Activated CD4-positive, CD25-positive, alpha-beta regulatory T cell treated with anti-CD3 and anti-CD28 coated beads, Interleukin-2, amount 50 U/mL, for 24 hours (primary cell): Measurements from ENCODE around the gene OAT.

Source experiments
- ATAC-seq, 2 donors: fragments of 150-1000 bp; cut with Tn5 transposase; one replicate each; pipeline ENCODE4 v1.10.0; 2021; ENCODE audit warnings: mild to moderate bottlenecking in 1 of 2, moderate library complexity in 1 of 2

Gene OAT

GRCh38 chr10:124418726-124419501 is at the start of gene OAT:
OAT (minus strand) TSS chr10:124418923; CDS start chr10:124412171, 6,752 bp downstream.
- ATAC-seq, result peak; percentile 97

- no peak for ATAC-seq
Measured at GRCh38 chr10:124467165-124467564, 48.4 kb upstream of the OAT start.

GRCh38 chr10:124465777-124466488 is 47.2 kb upstream of the OAT start:
- ATAC-seq, result no peak

- no peak for ATAC-seq
Measured at GRCh38 chr10:124465003-124465776, 46.5 kb upstream of the OAT start.

- no peak for ATAC-seq
Measured at GRCh38 chr10:124464028-124464965, 45.6 kb upstream of the OAT start.

GRCh38 chr10:124462348-124462695 is 43.6 kb upstream of the OAT start:
- no peak for ATAC-seq

- ATAC-seq, result peak; percentile 99
Measured at GRCh38 chr10:124461642-124462347, 43.1 kb upstream of the OAT start, which contains the start of gene LHPP. LHPP (plus strand) TSS chr10:124461823; CDS start chr10:124461863, 40 bp downstream.

- ATAC-seq, result no peak
Measured at GRCh38 chr10:124460144-124460543, 41.4 kb upstream of the OAT start.

- ATAC-seq, result no peak
Measured at GRCh38 chr10:124459395-124459794, 40.7 kb upstream of the OAT start.

- ATAC-seq, result no peak
Measured at GRCh38 chr10:124458889-124459288, 40.2 kb upstream of the OAT start.

GRCh38 chr10:124458473-124458872 is 39.8 kb upstream of the OAT start:
- ATAC-seq, result no peak

GRCh38 chr10:124455441-124455840 is 36.7 kb upstream of the OAT start:
- ATAC-seq, result no peak

GRCh38 chr10:124453960-124454610 is 35.4 kb upstream of the OAT start:
- no peak for ATAC-seq

GRCh38 chr10:124451276-124451675 is 32.6 kb upstream of the OAT start:
- no peak for ATAC-seq

GRCh38 chr10:124450783-124451057 is 32.0 kb upstream of the OAT start:
- ATAC-seq, result no peak

GRCh38 chr10:124450012-124450782 is 31.5 kb upstream of the OAT start, which contains the start of gene NKX1-2:
NKX1-2 (minus strand) TSS chr10:124450035; CDS start chr10:124449943, 92 bp downstream.
- peak in 1 of 2 donors; percentile 12 for ATAC-seq

GRCh38 chr10:124449170-124450011 is 30.7 kb upstream of the OAT start:
- no peak for ATAC-seq

- ATAC-seq, result no peak
Measured at GRCh38 chr10:124448696-124449169, 30.0 kb upstream of the OAT start.
